Loucy (cell line): ENCODE measurements around the gene FBXO44.

Source experiments
- EZH2phosphoT487 ChIP-seq: fragments of 200-600 bp; IDR thresholded peaks from 2 replicates; pipeline ENCODE4 v1.6.1; 2018; ENCODE audit warnings: antibody characterized with exemption, mild to moderate bottlenecking, moderate library complexity, borderline replicate concordance
- TF ChIP-seq, protein P1 (sequence below): fragments of 200-600 bp; sonication (generic); conservative IDR thresholded peaks from 2 replicates; pipeline ENCODE4 v1.5.1; 2014; ENCODE audit warnings: mild to moderate bottlenecking, antibody characterized with exemption, low read length

DNA sequence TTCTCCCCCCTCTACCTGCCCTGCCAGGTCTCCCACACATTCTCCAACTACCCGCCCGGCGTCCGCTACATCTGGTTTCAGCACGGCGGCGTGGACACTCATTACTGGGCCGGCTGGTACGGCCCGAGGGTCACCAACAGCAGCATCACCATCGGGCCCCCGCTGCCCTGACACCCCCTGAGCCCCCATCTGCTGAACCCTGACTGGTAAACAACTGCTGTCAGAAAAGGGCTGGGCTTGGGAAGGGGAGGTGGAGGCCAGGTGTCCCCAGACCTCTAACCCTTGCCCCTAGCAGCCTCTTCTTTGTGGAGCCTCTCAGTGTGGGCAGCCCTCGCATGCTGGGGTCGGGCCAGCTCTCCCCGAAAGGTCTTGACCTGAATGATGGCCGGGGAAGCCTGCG is 6.4 kb downstream of the FBXO44 start:
- TF ChIP-seq, protein P1, sequence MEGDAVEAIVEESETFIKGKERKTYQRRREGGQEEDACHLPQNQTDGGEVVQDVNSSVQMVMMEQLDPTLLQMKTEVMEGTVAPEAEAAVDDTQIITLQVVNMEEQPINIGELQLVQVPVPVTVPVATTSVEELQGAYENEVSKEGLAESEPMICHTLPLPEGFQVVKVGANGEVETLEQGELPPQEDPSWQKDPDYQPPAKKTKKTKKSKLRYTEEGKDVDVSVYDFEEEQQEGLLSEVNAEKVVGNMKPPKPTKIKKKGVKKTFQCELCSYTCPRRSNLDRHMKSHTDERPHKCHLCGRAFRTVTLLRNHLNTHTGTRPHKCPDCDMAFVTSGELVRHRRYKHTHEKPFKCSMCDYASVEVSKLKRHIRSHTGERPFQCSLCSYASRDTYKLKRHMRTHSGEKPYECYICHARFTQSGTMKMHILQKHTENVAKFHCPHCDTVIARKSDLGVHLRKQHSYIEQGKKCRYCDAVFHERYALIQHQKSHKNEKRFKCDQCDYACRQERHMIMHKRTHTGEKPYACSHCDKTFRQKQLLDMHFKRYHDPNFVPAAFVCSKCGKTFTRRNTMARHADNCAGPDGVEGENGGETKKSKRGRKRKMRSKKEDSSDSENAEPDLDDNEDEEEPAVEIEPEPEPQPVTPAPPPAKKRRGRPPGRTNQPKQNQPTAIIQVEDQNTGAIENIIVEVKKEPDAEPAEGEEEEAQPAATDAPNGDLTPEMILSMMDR = no peak
- TF ChIP-seq EZH2phosphoT487 = no peak
